ELF-1 (cell line): Measurements from ENCODE around the gene PRELID3B.

ENCODE experiments used
- DNase-seq: peaks from one replicate; pipeline ENCODE4 v3.0.0-alpha.2; 2016; ENCODE audit warnings: low read depth, low spot score

PRELID3B gene

DNA sequence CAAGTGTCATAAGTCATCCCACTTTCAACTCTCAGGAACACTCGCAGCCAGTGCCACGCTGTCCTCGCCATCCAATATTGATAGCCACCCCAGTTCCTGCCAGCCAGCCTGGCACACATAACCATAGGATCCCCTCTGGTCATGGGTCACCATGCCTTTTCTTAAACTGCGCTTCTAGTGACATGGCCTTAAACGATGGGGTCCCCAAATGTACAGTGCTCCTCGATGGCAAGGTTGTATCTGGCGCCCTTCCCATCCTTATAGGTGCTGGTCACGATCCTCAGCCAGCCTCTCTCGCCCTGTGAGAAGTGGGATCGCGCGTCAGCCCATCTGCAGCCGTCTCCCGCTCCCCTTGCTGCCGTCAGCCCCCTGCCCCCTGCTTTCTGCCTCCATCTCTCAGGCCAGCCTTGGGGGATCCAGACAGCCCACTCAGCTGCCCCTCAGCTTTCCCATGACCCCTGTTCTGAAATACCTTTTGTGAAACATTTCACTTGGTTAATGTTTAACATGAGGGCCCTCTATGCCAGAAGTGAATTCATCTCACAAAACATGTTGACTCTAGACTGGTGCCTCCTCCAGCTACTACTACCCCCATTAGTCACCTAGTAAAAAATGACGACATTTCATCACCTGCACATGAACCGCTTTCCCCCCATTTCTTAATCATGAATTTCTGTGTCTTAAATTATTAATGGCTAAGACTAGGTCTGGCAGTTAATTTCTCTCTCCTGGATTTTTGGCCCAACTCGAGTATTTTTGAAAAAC is 46.9 kb downstream of the PRELID3B start:
- no peak for DNase-seq

DNA sequence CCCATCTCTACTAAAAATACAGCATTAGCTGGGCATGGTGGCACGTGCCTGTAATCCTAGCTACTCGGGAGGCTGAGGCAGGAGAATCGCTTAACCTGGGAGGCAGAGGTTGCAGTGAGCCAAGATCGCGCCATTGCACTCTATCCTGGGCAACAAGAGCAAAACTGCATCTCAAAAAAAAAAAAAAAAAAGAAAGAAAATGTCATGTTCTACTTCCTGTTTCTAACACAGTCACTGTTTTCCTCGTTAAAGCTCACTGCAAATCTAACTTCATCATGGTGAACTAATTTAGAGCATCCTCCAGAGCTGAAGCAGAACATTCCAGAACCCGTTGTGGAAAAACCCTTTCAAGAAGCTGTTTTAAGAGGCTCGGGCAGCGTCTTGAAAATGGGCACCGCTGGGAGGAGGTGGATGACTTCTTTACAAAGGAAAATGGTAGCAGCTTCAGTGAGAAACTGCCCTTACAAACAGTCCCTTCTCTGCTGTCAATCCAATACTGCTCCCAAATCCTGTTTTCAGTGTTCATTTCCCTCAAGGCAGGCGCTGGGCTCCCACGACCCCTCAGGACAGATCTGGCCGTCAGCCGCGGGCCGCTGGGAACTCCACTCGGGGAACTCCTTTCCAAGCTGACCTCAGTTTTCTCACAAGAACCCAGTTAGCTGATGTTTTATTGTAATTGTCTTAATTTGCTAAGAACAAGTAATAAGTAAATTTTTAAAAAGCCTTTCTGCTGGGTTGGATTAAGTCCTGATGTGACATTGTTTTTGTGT is 48.0 kb downstream of the PRELID3B start:
- peak; percentile 9 for DNase-seq

DNA sequence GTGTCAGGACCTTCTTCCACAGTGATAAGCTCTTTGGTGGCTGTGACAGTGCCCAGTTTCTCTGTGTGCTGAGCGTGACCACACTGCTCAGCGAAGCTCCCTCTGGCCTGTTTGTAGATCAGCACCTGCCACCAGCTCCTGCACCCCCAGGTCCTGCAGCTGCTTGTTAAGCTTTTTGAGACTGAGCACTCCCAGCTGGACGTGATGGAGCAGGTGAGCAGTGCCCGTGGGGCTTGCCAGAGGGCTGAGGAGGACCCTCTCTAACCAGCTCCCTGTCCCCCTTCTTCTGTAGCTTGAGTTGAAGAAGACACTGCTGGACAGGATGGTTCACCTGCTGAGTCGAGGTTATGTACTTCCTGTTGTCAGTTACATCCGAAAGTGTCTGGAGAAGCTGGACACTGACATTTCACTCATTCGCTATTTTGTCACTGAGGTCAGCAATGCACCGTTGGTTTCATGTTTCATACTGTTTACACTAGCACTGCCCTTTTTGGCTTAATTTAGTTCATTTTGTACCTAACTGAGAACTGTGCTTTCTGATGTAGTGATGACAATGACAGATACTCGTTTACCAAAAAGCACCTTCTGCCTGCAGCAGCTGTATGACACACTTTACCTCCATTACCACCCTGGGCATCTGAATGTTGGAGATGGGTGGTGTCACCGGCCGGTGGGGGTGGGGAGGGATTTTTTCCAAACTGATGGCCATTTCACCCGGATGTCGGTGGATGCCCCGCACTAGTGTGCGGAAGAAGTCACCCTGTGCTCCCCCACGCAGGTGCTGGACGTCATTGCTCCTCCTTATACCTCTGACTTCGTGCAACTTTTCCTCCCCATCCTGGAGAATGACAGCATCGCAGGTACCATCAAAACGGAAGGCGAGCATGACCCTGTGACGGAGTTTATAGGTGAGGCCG is 49.0 kb downstream of the PRELID3B start:
- DNase-seq: no peak

DNA sequence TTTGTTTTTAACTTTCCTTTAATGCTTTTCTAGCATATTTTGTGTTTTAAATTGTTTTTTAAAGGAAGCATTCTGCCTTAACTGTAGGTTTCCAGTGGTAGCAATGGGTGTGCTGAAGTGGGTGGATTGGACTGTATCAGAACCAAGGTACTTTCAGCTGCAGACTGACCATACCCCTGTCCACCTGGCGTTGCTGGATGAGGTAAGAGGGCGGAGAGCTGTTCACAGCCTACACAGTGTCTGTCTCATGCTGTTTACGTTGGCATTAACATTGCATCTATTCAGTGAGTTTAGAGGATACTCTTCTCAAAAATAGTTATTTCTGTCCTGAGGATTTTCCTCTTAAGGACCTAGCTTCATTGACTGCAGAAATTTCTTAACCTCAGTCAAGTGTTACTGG is 49.7 kb downstream of the PRELID3B start:
- no peak for DNase-seq

DNA sequence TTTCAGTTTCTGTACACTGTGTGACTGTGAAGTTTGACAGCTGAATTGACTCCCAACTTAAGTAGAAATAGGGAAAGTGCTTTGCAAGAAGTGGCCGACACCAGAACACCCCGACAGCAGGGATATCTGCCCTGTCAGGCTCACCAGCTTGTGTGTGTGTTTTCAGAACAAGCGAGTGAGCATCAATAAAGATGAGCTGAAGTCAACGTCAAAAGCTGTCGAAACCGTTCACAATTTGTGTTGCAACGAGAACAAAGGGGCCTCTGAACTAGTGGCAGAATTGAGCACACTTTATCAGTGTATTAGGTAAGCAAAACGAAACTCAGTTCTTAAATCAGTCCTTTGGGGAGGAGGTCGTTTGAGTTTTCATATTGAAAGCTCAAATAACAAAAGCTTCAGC is 50.9 kb downstream of the PRELID3B start:
- no peak for DNase-seq

DNA sequence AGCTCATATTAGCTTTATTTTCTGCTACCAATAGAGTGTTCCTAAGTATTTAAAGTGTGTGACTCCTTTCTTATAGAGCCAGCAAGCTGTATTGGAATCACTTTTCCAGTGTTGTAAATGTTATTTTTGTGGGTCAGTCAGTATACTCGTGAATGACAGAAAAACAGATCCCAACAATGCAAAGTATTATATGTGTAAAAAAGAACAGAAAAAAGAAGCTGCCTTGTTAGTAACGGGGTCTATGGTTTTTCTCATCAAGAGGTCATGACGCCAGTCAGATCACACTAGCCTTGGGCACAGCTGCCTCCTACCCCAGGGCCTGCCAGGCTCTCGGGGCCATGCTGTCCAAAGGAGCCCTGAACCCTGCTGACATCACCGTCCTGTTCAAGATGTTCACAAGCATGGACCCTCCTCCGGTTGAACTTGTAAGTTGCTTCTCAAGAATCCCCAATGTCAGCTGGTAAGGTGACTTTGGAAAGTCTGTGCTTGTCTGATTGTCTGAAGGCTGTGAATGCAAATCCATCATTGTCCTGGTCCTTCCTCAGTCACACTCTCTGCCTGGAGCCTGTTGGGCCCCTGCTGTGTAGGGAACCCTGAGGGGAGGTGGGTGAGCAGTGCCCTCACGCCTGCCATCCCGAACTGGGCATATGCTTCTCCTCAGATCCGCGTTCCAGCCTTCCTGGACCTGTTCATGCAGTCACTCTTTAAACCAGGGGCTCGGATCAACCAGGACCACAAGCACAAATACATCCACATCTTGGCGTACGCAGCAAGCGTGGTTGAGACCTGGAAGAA is 51.7 kb downstream of the PRELID3B start:
- DNase-seq: no peak

DNA sequence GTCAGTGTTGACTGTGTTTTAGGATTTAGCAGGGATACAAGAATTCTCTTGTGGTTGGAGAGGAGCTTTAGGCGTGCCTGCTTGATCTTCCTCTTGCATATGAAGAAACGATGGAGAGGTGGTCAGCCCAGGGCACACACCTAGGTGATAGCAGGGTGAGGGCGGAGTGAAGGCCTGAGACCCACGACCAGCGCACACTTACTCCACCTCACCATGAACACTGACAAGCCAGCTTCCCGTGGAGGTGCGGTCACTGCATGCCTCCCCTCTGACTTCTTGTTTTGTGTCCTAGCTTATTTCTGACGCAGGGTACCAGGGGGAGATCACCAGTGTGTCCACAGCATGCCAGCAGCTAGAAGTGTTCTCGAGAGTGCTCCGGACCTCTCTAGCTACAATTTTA is 53.4 kb downstream of the PRELID3B start:
- DNase-seq: no peak

DNA sequence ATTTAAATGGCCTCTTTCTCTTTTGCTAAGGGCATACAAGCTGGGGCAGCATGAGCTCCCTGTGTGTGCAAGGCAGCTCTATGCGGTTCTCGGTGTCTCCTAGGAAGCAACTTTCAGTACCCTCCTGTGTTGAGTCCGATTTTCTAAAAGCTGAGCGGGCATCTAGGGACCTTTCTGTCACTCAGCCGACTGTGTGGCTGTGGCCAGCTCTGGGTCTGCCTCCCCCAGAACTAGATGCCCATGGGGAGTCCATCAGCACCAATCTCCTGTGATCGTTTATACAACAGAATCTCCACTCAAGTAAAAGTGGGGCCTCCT is 54.1 kb downstream of the PRELID3B start:
- DNase-seq: no peak

DNA sequence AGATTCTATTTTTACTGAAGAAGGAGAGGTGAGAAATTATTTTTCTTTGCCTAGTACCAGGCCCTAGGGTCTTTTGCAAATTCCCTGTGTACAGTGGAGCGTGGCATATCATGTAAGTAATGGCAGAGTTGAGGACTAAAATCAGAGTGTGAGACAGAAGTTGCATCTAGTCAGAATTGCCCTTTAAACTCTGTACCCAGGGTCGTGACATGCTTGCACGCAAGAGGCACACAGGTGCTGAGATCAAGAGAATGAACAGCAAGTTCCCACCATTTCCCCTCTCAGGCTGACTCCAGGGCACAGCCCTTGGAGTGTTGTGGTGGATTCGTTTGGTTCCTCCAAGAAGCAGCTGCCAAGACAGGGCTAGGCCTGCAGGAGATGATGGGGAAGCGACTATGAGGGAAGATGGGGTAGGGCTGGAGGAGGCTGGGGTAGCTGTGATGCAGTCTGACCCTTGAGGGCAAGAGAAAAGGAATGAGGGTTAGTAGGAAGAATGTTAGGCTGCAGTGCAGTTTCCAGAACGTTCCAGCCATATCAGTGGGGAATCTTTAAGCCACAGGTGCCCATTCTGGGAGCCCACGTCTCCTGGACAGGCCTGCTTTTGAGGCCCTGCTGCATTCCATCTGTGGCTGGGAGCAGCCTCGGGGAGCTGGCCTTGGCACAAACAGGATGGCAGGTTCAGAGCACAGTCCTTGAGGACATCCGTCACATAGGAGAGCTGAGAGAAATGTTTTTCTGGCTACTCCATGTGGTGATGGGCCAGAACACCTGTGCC is 54.6 kb downstream of the PRELID3B start:
- DNase-seq: no peak

DNA sequence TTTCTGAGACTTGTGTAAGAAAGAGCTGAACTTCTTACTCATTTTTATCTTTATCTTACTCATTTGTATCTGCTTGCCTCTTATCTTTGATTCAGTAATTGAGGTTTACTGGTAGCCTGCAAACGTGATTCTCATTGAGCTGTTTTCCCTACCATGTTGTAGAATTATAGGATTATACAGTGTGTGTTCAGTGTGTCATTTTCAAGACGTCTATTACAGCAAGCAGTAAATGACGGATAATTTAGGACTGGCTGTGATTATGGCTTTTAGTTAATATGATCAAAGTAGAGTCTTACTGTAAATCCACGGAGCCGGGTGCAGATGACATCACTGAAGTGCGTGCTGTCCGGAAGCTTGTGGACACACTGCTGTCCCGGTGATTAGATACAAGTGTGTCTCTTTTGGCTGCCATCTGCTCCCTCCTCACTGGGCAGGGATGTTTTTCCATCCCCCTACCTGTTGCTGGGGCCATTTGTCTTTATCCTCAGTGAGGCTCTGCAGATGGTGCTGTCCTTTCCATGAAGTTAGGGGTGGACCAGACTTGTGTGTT is 55.5 kb downstream of the PRELID3B start:
- no peak for DNase-seq

DNA sequence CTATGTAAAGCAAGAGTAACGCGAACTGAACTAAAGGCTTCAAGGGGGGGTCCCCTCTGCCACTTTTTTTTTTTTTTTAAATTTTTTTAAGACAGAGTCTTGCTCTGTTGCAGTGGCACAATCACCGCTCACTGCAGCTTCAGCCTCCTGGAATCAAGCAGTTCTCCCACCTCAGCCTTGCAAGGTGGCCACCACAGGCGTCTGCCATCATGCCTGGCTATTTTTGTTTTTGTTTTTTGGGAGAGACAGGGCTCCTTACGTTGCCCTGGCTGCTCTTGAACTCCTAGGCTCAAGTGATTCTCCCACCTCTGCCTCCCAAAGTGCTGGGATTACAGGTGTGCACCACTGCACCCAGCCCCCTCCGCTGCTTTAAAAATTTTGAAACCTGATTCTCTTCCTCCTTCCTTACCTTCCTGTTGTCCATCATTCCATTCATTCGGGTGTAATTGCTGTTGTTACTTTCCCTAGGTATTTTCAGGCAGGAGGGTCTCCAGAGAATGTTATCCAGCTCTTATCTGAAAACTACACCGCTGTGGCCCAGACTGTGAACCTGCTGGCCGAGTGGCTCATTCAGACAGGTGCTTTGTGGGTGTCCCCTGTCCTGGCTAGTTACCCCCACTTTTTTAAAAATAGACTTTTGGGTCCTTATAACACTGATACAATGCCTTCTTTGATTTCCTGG is 56.2 kb downstream of the PRELID3B start:
- no peak for DNase-seq

DNA sequence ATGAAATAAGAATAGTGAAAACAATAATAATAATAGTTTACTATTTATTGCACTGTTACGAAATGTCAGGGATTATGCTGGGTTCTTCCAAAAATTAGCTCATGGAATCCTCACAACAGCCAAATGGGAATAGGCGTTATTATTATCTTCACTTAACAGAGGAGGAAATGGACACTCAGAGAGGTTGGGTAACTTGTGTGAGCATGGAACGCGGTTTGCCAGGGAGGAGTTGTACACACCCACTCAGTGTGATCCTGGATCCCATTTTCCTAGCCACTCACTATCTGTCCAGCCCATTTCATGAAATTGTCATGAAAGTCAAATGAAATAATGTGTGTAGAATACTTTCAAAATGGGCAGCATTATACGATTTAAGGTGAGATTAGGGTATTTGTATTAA is 56.9 kb downstream of the PRELID3B start:
- no peak for DNase-seq

DNA sequence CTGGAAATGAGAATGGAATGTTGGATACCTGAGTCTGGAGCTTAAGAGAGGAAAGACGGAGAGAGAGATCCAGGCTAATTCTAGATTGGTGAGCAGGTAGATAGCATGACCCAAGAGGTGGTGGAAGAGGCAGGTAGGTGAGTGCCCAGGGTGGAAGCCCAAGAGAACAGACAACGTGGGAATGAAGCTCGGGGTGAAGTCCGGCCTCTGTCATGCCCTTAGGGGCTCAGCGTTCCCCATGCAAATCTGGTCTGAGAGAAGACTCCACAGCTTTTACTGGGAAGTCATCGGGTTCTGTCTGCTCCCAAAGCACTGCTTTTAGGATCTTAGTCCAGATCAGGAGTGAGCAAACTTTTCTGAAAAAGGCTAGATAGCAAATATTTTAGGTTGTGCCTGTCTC is 57.9 kb downstream of the PRELID3B start:
- DNase-seq: no peak
